A673 (cell line): Measurements from ENCODE around the gene HTRA2.

Source experiments
- CTCF ChIP-seq: fragments of 300-800, 200-600 bp; sonication (generic); conservative IDR thresholded peaks from 2 replicates; pipeline ENCODE4 v1.5.1; 2017; ENCODE audit warnings: low read depth, mild to moderate bottlenecking, antibody characterized with exemption, low read length, moderate library complexity, mixed read lengths
- EZH2 ChIP-seq: fragments of 200-600 bp; sonication (generic); IDR thresholded peaks from 2 replicates; pipeline ENCODE4 v1.6.1; 2017; ENCODE audit warnings: borderline replicate concordance, low read depth, mild to moderate bottlenecking, mixed read lengths, antibody characterized with exemption, low read length; ENCODE audit not compliant: poor library complexity, severe bottlenecking

- no peak for TF ChIP-seq CTCF
- TF ChIP-seq EZH2: no peak
Observed at GRCh38 chr2:74488643-74489481, 40.9 kb upstream of the HTRA2 start.
